K562 (cell line): ENCODE measurements around the gene MRPL42. TPM values are rescaled to one million over a fixed set of nuclear protein-coding genes. Genes with fewer than 3 reads are reported as not detected.

Source experiments
- ARHGAP35 ChIP-seq: fragments of 450-650 bp; IDR thresholded peaks from 2 replicates; pipeline ENCODE4 v1.6.1; 2018; ENCODE audit not compliant: partially characterized antibody
- HDAC1 ChIP-seq, 2 experiments: fragments of 450-650 bp; IDR thresholded peaks; 2 replicates each; pipeline ENCODE4 v1.6.1; 2016 to 2017; ENCODE audit warnings: inconsistent platforms in 1 of 2, mild to moderate bottlenecking in 1 of 2, moderate library complexity in 1 of 2
- HNRNPUL1 ChIP-seq: fragments of 200-400 bp; formaldehyde crosslinking; IDR thresholded peaks from 2 replicates; pipeline ENCODE4 v1.6.1; 2017; ENCODE audit warnings: low read length
- JUND ChIP-seq, 2 experiments: IDR thresholded peaks; 2 replicates in 1 of 2; 3 replicates in 1 of 2; pipeline ENCODE4 v1.6.1; 2011; ENCODE audit warnings: borderline replicate concordance in 2 of 2, low read depth in 2 of 2, low read length in 2 of 2, improper control_type of control experiment in 1 of 2, missing biosample characterization in 1 of 2, missing genetic modification characterization in 1 of 2, missing genetic modification reagents in 1 of 2
- LCOR ChIP-seq: sonication (generic); formaldehyde crosslinking; IDR thresholded peaks from 2 replicates; pipeline ENCODE4 v1.8.0; 2022; ENCODE audit warnings: mild to moderate bottlenecking, missing genetic modification reagents
- NONO ChIP-seq, 2 experiments: fragments of 200-400 bp in 1 of 2; fragments of 450-650 bp in 1 of 2; formaldehyde crosslinking in 1 of 2; IDR thresholded peaks; 2 replicates each; pipeline ENCODE4 v1.6.1; 2017; ENCODE audit warnings: low read depth in 2 of 2, mild to moderate bottlenecking in 2 of 2, moderate library complexity in 2 of 2, low read length in 1 of 2
- NR2C2 ChIP-seq, 2 experiments: fragments of 200-800 bp in 1 of 2; sonication (Bioruptor generic) in 1 of 2; sonication (generic) in 1 of 2; formaldehyde crosslinking in 1 of 2; IDR thresholded peaks; 2 replicates each; pipeline versions ENCODE4 v1.6.1 to v1.8.0; 2016 to 2022; ENCODE audit warnings: mild to moderate bottlenecking in 1 of 2, missing compliant biosample characterization in 1 of 2, missing genetic modification characterization in 1 of 2, missing genetic modification reagents in 1 of 2
- POLR2A ChIP-seq: fragments of 450-650 bp; conservative IDR thresholded peaks from 2 replicates; pipeline ENCODE4 v1.6.1; 2016
- SNIP1 ChIP-seq: fragments of 450-650 bp; IDR thresholded peaks from 2 replicates; pipeline ENCODE4 v1.7.1; 2017; ENCODE audit warnings: low read depth, mild to moderate bottlenecking
- ZKSCAN1 ChIP-seq: fragments of 150-350 bp; IDR thresholded peaks from 2 replicates; pipeline ENCODE4 v1.6.1; 2016; ENCODE audit warnings: low read depth, low read length
- ZNF589 ChIP-seq: fragments of 200-800 bp; sonication (Bioruptor generic); IDR thresholded peaks from 2 replicates; pipeline ENCODE4 v1.6.1; 2016; ENCODE audit warnings: low read depth, missing genetic modification characterization, missing compliant biosample characterization
- polyA plus RNA-seq, 8 experiments: library from polyadenylated mRNA; depleted of rRNA in 4 of 8; stranded (reverse) in 5 of 8; unstranded in 3 of 8; fragments of >200 nt; fragmentation: Nextera tagmentation in 2 of 8; fragmentation: Illumina TruSeq in 1 of 8; extraction: Ambion mirVana in 2 of 8; extraction: Trizol in 1 of 8; gene quantifications; 2 replicates each; pipeline versions ENCODE4 v1.2.1 to v1.2.3, GENCODE V29; 2011 to 2014; ENCODE audit warnings: inconsistent platforms in 1 of 8, missing spikeins in 1 of 8
- total RNA-seq, 7 experiments: library from RNA; depleted of rRNA in 6 of 7; stranded (reverse); fragments of >200 nt in 6 of 7; fragmentation: Illumina TruSeq in 2 of 7; extraction: Trizol in 2 of 7; gene quantifications; 2 replicates each; pipeline versions ENCODE4 v1.2.1 to v1.2.3, GENCODE V29; 2011 to 2021; ENCODE audit warnings: low replicate concordance in 1 of 7
- TF ChIP-seq, protein P1 (sequence below): conservative IDR thresholded peaks from 2 replicates; pipeline ENCODE4 v1.6.1; 2011; ENCODE audit warnings: low read depth, mild to moderate bottlenecking, low read length; ENCODE audit not compliant: control insufficient read depth
- TF ChIP-seq, protein P2 (sequence below), 3 experiments: fragments of 200-800 bp in 1 of 3; sonication (Bioruptor generic) in 1 of 3; sonication (generic) in 1 of 3; formaldehyde crosslinking in 1 of 3; IDR thresholded peaks; 2 replicates each; pipeline versions ENCODE4 v1.6.1 to v1.8.0; 2016 to 2022; ENCODE audit warnings: mild to moderate bottlenecking in 2 of 3, missing compliant biosample characterization in 2 of 3, missing genetic modification characterization in 2 of 3, missing genetic modification reagents in 1 of 3
- TF ChIP-seq, protein P3 (sequence below), 2 experiments: IDR thresholded peaks in 1 of 2; conservative IDR thresholded peaks in 1 of 2; 2 replicates each; pipeline ENCODE4 v1.6.1; 2016; ENCODE audit warnings: low read depth in 2 of 2, mild to moderate bottlenecking in 1 of 2, missing compliant biosample characterization in 1 of 2, missing genetic modification characterization in 1 of 2, moderate library complexity in 1 of 2
- TF ChIP-seq, protein P4 (sequence below): fragments of 450-650 bp; IDR thresholded peaks from one replicate; pipeline ENCODE4 v1.6.1; 2018; ENCODE audit warnings: mild to moderate bottlenecking, moderate library complexity; ENCODE audit not compliant: partially characterized antibody
- TF ChIP-seq, protein P5 (sequence below): IDR thresholded peaks from 2 replicates; pipeline ENCODE4 v1.6.1; 2016; ENCODE audit warnings: missing genetic modification characterization, missing compliant biosample characterization

Gene MRPL42
- total and polyA plus RNA-seq, 9 of the 15 experiments (the other 6 are each of a cell fraction or from before 2014, with no cell fraction given), result 104 to 806 (median 218) TPM

DNA sequence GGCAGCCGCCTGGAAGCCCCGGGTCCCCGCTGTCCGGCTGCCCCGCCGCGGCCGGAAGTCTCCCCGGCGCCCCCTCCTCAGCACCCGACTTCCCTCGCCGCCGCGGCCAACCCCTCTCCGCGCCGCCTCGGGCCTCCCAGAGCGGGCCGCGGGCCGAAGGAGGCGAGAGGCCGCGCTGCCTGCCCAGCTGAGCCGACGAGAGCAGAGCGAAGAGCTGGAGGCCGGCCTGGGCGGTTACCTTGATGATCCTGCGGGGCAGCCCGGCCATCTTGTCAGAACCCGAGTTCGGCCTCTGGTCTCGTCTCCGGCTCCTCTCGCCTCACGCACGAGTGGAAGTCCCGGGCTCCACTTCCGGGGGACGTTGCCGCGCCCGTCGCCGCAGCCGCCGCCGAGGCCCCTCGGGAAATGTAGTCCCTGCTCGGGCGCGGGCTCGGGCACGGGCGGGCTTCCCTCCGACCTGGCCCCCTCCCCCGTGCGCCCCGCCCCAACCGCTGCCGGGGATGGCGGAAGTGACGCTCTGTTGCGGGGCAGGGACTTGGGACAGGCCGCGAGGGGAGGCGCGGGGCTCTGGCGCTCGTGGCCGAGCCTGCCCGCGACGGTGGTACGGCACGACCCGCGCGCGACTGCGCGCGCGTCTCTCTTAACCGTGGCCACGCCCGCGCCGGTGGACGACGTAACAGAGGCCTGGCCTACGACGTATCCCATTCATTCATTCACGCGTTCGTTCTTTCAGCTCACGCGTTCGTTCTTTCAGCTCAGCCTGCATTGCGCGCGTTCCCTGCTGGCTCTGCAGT, 25.5 kb upstream of the MRPL42 start, which contains the start of gene UBE2N (continued):
- peak in 1 of 2 experiments; percentile 92; a peak in 2 of 4 replicates for TF ChIP-seq HDAC1 (IDR thresholded peaks at IDR 0.05)
- TF ChIP-seq, protein P1, sequence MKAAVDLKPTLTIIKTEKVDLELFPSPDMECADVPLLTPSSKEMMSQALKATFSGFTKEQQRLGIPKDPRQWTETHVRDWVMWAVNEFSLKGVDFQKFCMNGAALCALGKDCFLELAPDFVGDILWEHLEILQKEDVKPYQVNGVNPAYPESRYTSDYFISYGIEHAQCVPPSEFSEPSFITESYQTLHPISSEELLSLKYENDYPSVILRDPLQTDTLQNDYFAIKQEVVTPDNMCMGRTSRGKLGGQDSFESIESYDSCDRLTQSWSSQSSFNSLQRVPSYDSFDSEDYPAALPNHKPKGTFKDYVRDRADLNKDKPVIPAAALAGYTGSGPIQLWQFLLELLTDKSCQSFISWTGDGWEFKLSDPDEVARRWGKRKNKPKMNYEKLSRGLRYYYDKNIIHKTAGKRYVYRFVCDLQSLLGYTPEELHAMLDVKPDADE, result peak; percentile 89
- no peak for TF ChIP-seq ZKSCAN1
- TF ChIP-seq, protein P2, sequence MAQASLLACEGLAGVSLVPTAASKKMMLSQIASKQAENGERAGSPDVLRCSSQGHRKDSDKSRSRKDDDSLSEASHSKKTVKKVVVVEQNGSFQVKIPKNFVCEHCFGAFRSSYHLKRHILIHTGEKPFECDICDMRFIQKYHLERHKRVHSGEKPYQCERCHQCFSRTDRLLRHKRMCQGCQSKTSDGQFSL (CRISPR knock-in tag; IDR thresholded peaks at IDR 0.05), result peak; percentile 31; the same call in 1 of the 2 replicates
- TF ChIP-seq, protein P2 (tag; IDR thresholded peaks at IDR 0.05), result no peak
- TF ChIP-seq, protein P3, sequence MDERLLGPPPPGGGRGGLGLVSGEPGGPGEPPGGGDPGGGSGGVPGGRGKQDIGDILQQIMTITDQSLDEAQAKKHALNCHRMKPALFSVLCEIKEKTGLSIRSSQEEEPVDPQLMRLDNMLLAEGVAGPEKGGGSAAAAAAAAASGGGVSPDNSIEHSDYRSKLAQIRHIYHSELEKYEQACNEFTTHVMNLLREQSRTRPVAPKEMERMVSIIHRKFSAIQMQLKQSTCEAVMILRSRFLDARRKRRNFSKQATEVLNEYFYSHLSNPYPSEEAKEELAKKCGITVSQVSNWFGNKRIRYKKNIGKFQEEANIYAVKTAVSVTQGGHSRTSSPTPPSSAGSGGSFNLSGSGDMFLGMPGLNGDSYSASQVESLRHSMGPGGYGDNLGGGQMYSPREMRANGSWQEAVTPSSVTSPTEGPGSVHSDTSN (CRISPR knock-in tag; IDR thresholded peaks at IDR 0.05; ENCODE audit: low read depth), result no peak
- TF ChIP-seq, protein P3 (tag; conservative IDR thresholded peaks at IDR 0.05; ENCODE audit: low read depth), result no peak
- peak; percentile 78 for TF ChIP-seq NR2C2 (CRISPR knock-in tag; IDR thresholded peaks at IDR 0.05)
- TF ChIP-seq NR2C2 (tag; IDR thresholded peaks at IDR 0.05), result peak; percentile 95
- no peak for TF ChIP-seq ARHGAP35
- peak; percentile 93 for TF ChIP-seq POLR2A
- TF ChIP-seq, protein P4, sequence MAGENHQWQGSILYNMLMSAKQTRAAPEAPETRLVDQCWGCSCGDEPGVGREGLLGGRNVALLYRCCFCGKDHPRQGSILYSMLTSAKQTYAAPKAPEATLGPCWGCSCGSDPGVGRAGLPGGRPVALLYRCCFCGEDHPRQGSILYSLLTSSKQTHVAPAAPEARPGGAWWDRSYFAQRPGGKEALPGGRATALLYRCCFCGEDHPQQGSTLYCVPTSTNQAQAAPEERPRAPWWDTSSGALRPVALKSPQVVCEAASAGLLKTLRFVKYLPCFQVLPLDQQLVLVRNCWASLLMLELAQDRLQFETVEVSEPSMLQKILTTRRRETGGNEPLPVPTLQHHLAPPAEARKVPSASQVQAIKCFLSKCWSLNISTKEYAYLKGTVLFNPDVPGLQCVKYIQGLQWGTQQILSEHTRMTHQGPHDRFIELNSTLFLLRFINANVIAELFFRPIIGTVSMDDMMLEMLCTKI, result no peak
- no peak for TF ChIP-seq SNIP1
- TF ChIP-seq HNRNPUL1, result no peak
- TF ChIP-seq NONO (IDR thresholded peaks at IDR 0.05; ENCODE audit: low read depth in 2 of 2, low read length in 1 of 2), result peak in 1 of 2 experiments; percentile 64; a peak in 1 of 4 replicates
- TF ChIP-seq LCOR, result no peak
- TF ChIP-seq ZNF589, result 0 out of 2 replicates have a peak, but pooled peaks have one; percentile 18
- TF ChIP-seq, protein P5, sequence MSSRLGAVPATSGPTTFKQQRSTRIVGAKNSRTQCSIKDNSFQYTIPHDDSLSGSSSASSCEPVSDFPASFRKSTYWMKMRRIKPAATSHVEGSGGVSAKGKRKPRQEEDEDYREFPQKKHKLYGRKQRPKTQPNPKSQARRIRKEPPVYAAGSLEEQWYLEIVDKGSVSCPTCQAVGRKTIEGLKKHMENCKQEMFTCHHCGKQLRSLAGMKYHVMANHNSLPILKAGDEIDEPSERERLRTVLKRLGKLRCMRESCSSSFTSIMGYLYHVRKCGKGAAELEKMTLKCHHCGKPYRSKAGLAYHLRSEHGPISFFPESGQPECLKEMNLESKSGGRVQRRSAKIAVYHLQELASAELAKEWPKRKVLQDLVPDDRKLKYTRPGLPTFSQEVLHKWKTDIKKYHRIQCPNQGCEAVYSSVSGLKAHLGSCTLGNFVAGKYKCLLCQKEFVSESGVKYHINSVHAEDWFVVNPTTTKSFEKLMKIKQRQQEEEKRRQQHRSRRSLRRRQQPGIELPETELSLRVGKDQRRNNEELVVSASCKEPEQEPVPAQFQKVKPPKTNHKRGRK (tag), result no peak
- TF ChIP-seq JUND (IDR thresholded peaks at IDR 0.05; ENCODE audit: borderline replicate concordance, low read depth, low read length), result no peak
- peak; percentile 13; the same call in 1 of the 3 replicates for TF ChIP-seq JUND (tag; IDR thresholded peaks at IDR 0.05; ENCODE audit: borderline replicate concordance, low read depth, low read length)
